Small intestine (tissue), 16 donors: Measurements from ENCODE around the gene MTARC2. TPM values are rescaled to one million over a fixed set of nuclear protein-coding genes. Genes with fewer than 3 reads are reported as not detected.

ENCODE experiments used
- DNase-seq, 2 donors: peaks; one replicate each; pipeline versions ENCODE4 v3.0.0 to v3.0.0-alpha.2; 2013
- FAIRE-seq: peaks from 2 replicates; lab custom pipeline; 2012; peaks lifted over from hg19 to GRCh38; lab: Jason Lieb, UNC
- H3K27ac ChIP-seq, 3 donors: one replicate each; pipeline ENCODE4 v1.5.1; 2013; ENCODE audit warnings: low read length in 2 of 3, mild to moderate bottlenecking in 2 of 3, control low read depth in 1 of 3, inconsistent platforms in 1 of 3, low read depth in 1 of 3, moderate library complexity in 1 of 3
- H3K27me3 ChIP-seq, 3 donors: one replicate each; pipeline ENCODE4 v1.6.1; 2013; ENCODE audit warnings: low read length in 3 of 3, inconsistent platforms in 1 of 3; ENCODE audit not compliant: control insufficient read depth in 3 of 3, insufficient read depth in 3 of 3
- H3K36me3 ChIP-seq, 3 donors: one replicate each; pipeline ENCODE4 v1.6.1; 2013; ENCODE audit warnings: low read length in 3 of 3, inconsistent platforms in 1 of 3, low read depth in 1 of 3, mild to moderate bottlenecking in 1 of 3, moderate library complexity in 1 of 3; ENCODE audit not compliant: control insufficient read depth in 3 of 3, insufficient read depth in 2 of 3
- H3K4me1 ChIP-seq, 3 donors: one replicate each; pipeline ENCODE4 v1.6.1; 2013; ENCODE audit warnings: low read length in 2 of 3, inconsistent platforms in 1 of 3, low read depth in 1 of 3, mild to moderate bottlenecking in 1 of 3, moderate library complexity in 1 of 3; ENCODE audit not compliant: control insufficient read depth in 3 of 3, insufficient read depth in 2 of 3
- H3K4me3 ChIP-seq, 3 donors: one replicate each; pipeline ENCODE4 v1.5.1; 2013; ENCODE audit warnings: low read length in 3 of 3, control low read depth in 1 of 3, inconsistent platforms in 1 of 3, low read depth in 1 of 3, mild to moderate bottlenecking in 1 of 3, moderate library complexity in 1 of 3
- H3K9me3 ChIP-seq, 2 donors: one replicate each; pipeline ENCODE4 v1.6.1; 2013; ENCODE audit warnings: low read depth in 1 of 2, low read length in 1 of 2; ENCODE audit not compliant: control insufficient read depth in 2 of 2, insufficient read depth in 1 of 2
- WGBS, 3 donors: extraction: QIAGEN DNeasy Blood & Tissue Kit; methylation state at CpG; one replicate each; pipeline ENCODE4 v1.1.7; 2013; 5-methylcytosine and 5-hydroxymethylcytosine counted together
- long read RNA-seq, 10 donors: transcript quantifications; one replicate each; lab custom pipeline, GENCODE V29; 2026
- polyA plus RNA-seq, 4 donors: library from polyadenylated mRNA; stranded (reverse) in 3 of 4; unstranded in 1 of 4; fragments of 200-250 nt in 3 of 4; fragments of 120-200 nt in 1 of 4; gene quantifications; one replicate each; pipeline versions ENCODE4 v1.2.1 to v1.2.3, GENCODE V29; 2013
- donor health status: healthy with polysubstance abuse.
- donor health status: control.
- donor health status: control.
- donor health status: Bipolar disorder and iron deficiency.
- donor health status: healthy.

Gene MTARC2
- 10 to 100 TPM; 31.8 to 93.5 (median 83.3) TPM for polyA plus RNA-seq
- long read RNA-seq, donor 1: 0 reads
- long read RNA-seq, donor 2, transcript MARC2-202 (8 exons, 2,134 nt): major isoform, 5 of 5 reads
- long read RNA-seq, donor 2, partial matches to known transcripts: 0 of 5 reads
- long read RNA-seq, donor 2, other reads (novel, unspliced or antisense): 0 of 5 reads
- long read RNA-seq, donor 3, transcript MARC2-202 (8 exons, 2,134 nt): major isoform, 5 of 5 reads
- long read RNA-seq, donor 3, partial matches to known transcripts: 0 of 5 reads
- long read RNA-seq, donor 3, other reads (novel, unspliced or antisense): 0 of 5 reads
- long read RNA-seq, donor 4: 0 reads
- long read RNA-seq, donor 5, partial matches to known transcripts: 0 of 1 reads
- long read RNA-seq, donor 5, other reads (novel, unspliced or antisense): 0 of 1 reads
- long read RNA-seq, donor 6, transcript MARC2-202 (8 exons, 2,134 nt): major isoform, 10 of 10 reads
- long read RNA-seq, donor 6, partial matches to known transcripts: 0 of 10 reads
- long read RNA-seq, donor 6, other reads (novel, unspliced or antisense): 0 of 10 reads
- long read RNA-seq, donor 7: 0 reads
- long read RNA-seq, donor 8, partial matches to known transcripts: 0 of 1 reads
- long read RNA-seq, donor 8, other reads (novel, unspliced or antisense): 0 of 1 reads
- long read RNA-seq, donor 9, partial matches to known transcripts: 0 of 3 reads
- long read RNA-seq, donor 9, other reads (novel, unspliced or antisense): 0 of 3 reads
- long read RNA-seq, donor 10, transcript MARC2-202 (8 exons, 2,134 nt): major isoform, 6 of 13 reads
- long read RNA-seq, donor 10, partial matches to known transcripts: 5 of 13 reads
- long read RNA-seq, donor 10, other reads (novel, unspliced or antisense): 0 of 13 reads

- peaks cover 0 to 30% (median 4%) of the 10 kb centered on the region in 3 donors for H3K4me1 ChIP-seq
- peak within 1 kb of the TSS; percentile 84 to 97 (median 92) for H3K27ac ChIP-seq
- H3K4me3 ChIP-seq: peak within 1 kb of the TSS; percentile 65 to 85 (median 77)
- no peaks in the 10 kb centered on the region for H3K9me3 ChIP-seq
- DNase-seq (peak; percentile 85 to 89), FAIRE-seq (no peak)
- no peaks in the 10 kb centered on the region for H3K27me3 ChIP-seq
- WGBS, 3 donors: 2 to 3% (median 2%) methylated on average over 68 to 77 of the region's 77 CpGs
- peaks cover 0 to 11% (median 0%) of the 10 kb centered on the region in 3 donors for H3K36me3 ChIP-seq
These were observed at the start of gene MTARC2 for GRCh38 chr1:220748089-220748934. Gene MTARC2, plus strand, starts transcription at chr1:220748322. Its CDS starts 210 bp downstream, at chr1:220748532.

- no peak overlapping the region for H3K27ac ChIP-seq
- FAIRE-seq: no peak
These were observed 49.5 kb upstream of the MTARC2 start for GRCh38 chr1:220698607-220699016.

GRCh38 chr1:220699044-220699443 is 49.1 kb upstream of the MTARC2 start:
- Histone ChIP-seq H3K27ac (no peak overlapping the region), H3K36me3 (peaks cover 0 to 42% (median 9%) of the 10 kb centered on the region in 3 donors), H3K4me3 (no peak overlapping the region), H3K27me3 (peaks cover 0 to 2% (median 0%) of the 10 kb centered on the region in 3 donors), H3K9me3 (no peaks in the 10 kb centered on the region), H3K4me1 (peaks cover 0 to 2% (median 0%) of the 10 kb centered on the region in 3 donors)
- FAIRE-seq (no peak), DNase-seq (no peak)
- 81 to 87% (median 82%) methylated on average over 3 of the region's 3 CpGs for WGBS, 3 donors

More at GRCh38 chr1:220698607-220699016, 49.5 kb upstream of the MTARC2 start:
- Histone ChIP-seq H3K9me3 (no peaks in the 10 kb centered on the region), H3K4me1 (peaks cover 0 to 2% (median 0%) of the 10 kb centered on the region in 3 donors), H3K27me3 (peaks cover 0 to 2% (median 0%) of the 10 kb centered on the region in 3 donors), H3K4me3 (no peak overlapping the region), H3K36me3 (peaks cover 0 to 42% (median 9%) of the 10 kb centered on the region in 3 donors)
- no peak for DNase-seq
- 60 to 70% (median 64%) methylated on average over 5 of the region's 5 CpGs for WGBS, 3 donors

- Histone ChIP-seq H3K27ac (no peak overlapping the region), H3K4me3 (no peak overlapping the region), H3K4me1 (peaks cover 2 to 10% (median 7%) of the 10 kb centered on the region in 3 donors), H3K36me3 (peaks cover 0 to 37% (median 9%) of the 10 kb centered on the region in 3 donors), H3K9me3 (no peaks in the 10 kb centered on the region), H3K27me3 (peaks cover 0 to 2% (median 0%) of the 10 kb centered on the region in 3 donors)
- FAIRE-seq: no peak
- DNase-seq: peak in 1 of 2 donors; percentile 43
- WGBS, 3 donors: 11 to 37% (median 37%) methylated on average over 2 of the region's 2 CpGs
These were observed 47.5 kb upstream of the MTARC2 start for GRCh38 chr1:220700556-220701179.

- Histone ChIP-seq H3K4me3 (no peak overlapping the region), H3K36me3 (peaks cover 0 to 29% (median 4%) of the 10 kb centered on the region in 3 donors), H3K27ac (no peak overlapping the region), H3K27me3 (peaks cover 0 to 2% (median 0%) of the 10 kb centered on the region in 3 donors), H3K4me1 (peaks cover 2 to 19% (median 7%) of the 10 kb centered on the region in 3 donors), H3K9me3 (no peaks in the 10 kb centered on the region)
- 44 to 58% (median 55%) methylated on average over 6 of the region's 6 CpGs for WGBS, 3 donors
- DNase-seq (no peak), FAIRE-seq (no peak)
These were observed 46.1 kb upstream of the MTARC2 start for GRCh38 chr1:220701974-220702373.

- WGBS, 3 donors: 33 to 51% (median 38%) methylated on average over 5 of the region's 5 CpGs
- Histone ChIP-seq H3K27me3 (peaks cover 0 to 2% (median 0%) of the 10 kb centered on the region in 3 donors), H3K4me1 (peaks cover 2 to 20% (median 10%) of the 10 kb centered on the region in 3 donors), H3K27ac (no peak overlapping the region), H3K36me3 (peaks cover 0 to 21% (median 0%) of the 10 kb centered on the region in 3 donors), H3K4me3 (no peak overlapping the region), H3K9me3 (peaks cover 0 to 1% of the 10 kb centered on the region in 2 donors)
- no peak for DNase-seq
- no peak for FAIRE-seq
These were observed 45.3 kb upstream of the MTARC2 start for GRCh38 chr1:220702733-220703270.

- peaks cover 0 to 17% (median 0%) of the 10 kb centered on the region in 3 donors for H3K36me3 ChIP-seq
- H3K27me3 ChIP-seq: peaks cover 0 to 2% (median 0%) of the 10 kb centered on the region in 3 donors
- 86 to 89% (median 86%) methylated on average over 4 of the region's 4 CpGs for WGBS, 3 donors
- no peak overlapping the region for H3K27ac ChIP-seq
- DNase-seq (no peak), FAIRE-seq (no peak)
- H3K4me3 ChIP-seq: no peak overlapping the region
- peaks cover 2 to 25% (median 12%) of the 10 kb centered on the region in 3 donors for H3K4me1 ChIP-seq
- H3K9me3 ChIP-seq: peaks cover 0 to 5% of the 10 kb centered on the region in 2 donors
These were observed 44.8 kb upstream of the MTARC2 start for GRCh38 chr1:220703305-220703704.
